H1 (cell line): Measurements from ENCODE around the gene AGTR1. TPM values are rescaled to one million over a fixed set of nuclear protein-coding genes. Genes with fewer than 3 reads are reported as not detected.

Source experiments
- CTCF ChIA-PET: fragments of 300-600 bp; sonication (Branson Sonifier 250); formaldehyde crosslinking; loops from one replicate; lab custom pipeline; 2021; ENCODE audit not compliant: partially characterized antibody; lab: Charles Lee
- POLR2A ChIA-PET: fragments of 300-600 bp; sonication (Branson Sonifier 250); formaldehyde crosslinking; loops from one replicate; lab custom pipeline; 2021; ENCODE audit warnings: inconsistent platforms; ENCODE audit not compliant: partially characterized antibody; lab: Charles Lee
- DNase-seq, 2 experiments: peaks; one replicate each; pipeline versions ENCODE4 v3.0.0 to v3.0.0-alpha.2; 2010 to 2022; ENCODE audit warnings: low spot score in 2 of 2, low read depth in 1 of 2, mixed read lengths in 1 of 2
- FAIRE-seq: peaks from 2 replicates; lab custom pipeline; 2011; peaks lifted over from hg19 to GRCh38; lab: Jason Lieb, UNC
- H2AFZ ChIP-seq: 2 replicates; pipeline ENCODE4 v1.8.1; 2012; ENCODE audit warnings: low read length, inconsistent platforms
- H2AK5ac ChIP-seq: 2 replicates; pipeline ENCODE4 v1.6.1; 2013; ENCODE audit warnings: low read depth, low read length
- H2BK120ac ChIP-seq: replicated peaks from 2 replicates; pipeline ENCODE3; 2013; ENCODE audit warnings: low read depth, low read length, inconsistent platforms
- H2BK12ac ChIP-seq: 2 replicates; pipeline ENCODE4 v1.6.1; 2013; ENCODE audit warnings: low read depth, low read length
- H2BK15ac ChIP-seq: 2 replicates; pipeline ENCODE4 v1.6.1; 2013; ENCODE audit warnings: low read length
- H2BK20ac ChIP-seq: 2 replicates; pipeline ENCODE4 v1.6.1; 2013; ENCODE audit warnings: low read length
- H2BK5ac ChIP-seq: 2 replicates; pipeline ENCODE4 v1.6.1; 2013; ENCODE audit warnings: low read depth, low read length
- H3K14ac ChIP-seq: 2 replicates; pipeline ENCODE4 v1.6.1; 2013; ENCODE audit warnings: inconsistent platforms; ENCODE audit not compliant: insufficient read length
- H3K18ac ChIP-seq: 2 replicates; pipeline ENCODE4 v1.6.1; 2013; ENCODE audit warnings: low read length; ENCODE audit errors: extremely low read depth
- H3K23ac ChIP-seq: 2 replicates; pipeline ENCODE4 v1.6.1; 2013; ENCODE audit warnings: inconsistent platforms; ENCODE audit not compliant: insufficient read length
- H3K23me2 ChIP-seq: 2 replicates; pipeline ENCODE4 v1.6.1; 2013; ENCODE audit warnings: low read depth, low read length
- H3K27ac ChIP-seq: 2 replicates; pipeline ENCODE4 v1.6.1; 2011; ENCODE audit warnings: low read depth, low read length, inconsistent platforms
- H3K27me3 ChIP-seq, 4 experiments: replicated peaks in 1 of 4; 1 replicate in 1 of 4; 2 replicates in 3 of 4; pipeline versions ENCODE4 v1.6.1 to v1.8.1; 2011 to 2013; ENCODE audit warnings: low read length in 3 of 4, mild to moderate bottlenecking in 3 of 4, inconsistent platforms in 2 of 4, mixed read lengths in 2 of 4, moderate library complexity in 1 of 4; ENCODE audit not compliant: control insufficient read depth in 3 of 4, insufficient read depth in 3 of 4; ENCODE audit errors: extremely low read depth in 1 of 4
- H3K36me3 ChIP-seq, 4 experiments: 2 replicates each; pipeline versions ENCODE4 v1.6.1 to v1.8.1; 2011 to 2013; ENCODE audit warnings: mild to moderate bottlenecking in 4 of 4, low read length in 3 of 4, moderate library complexity in 2 of 4, control low read depth in 1 of 4, inconsistent platforms in 1 of 4; ENCODE audit not compliant: insufficient read depth in 4 of 4, control insufficient read depth in 2 of 4
- H3K4ac ChIP-seq: replicated peaks from 2 replicates; pipeline ENCODE3; 2013; ENCODE audit warnings: low read length, low read depth, mixed read lengths, inconsistent platforms; ENCODE audit not compliant: insufficient read length
- H3K4me1 ChIP-seq, 4 experiments: replicated peaks in 1 of 4; 1 replicate in 1 of 4; 2 replicates in 3 of 4; pipeline versions ENCODE4 v1.6.1 to v1.8.1; 2011 to 2013; ENCODE audit warnings: low read length in 3 of 4, inconsistent platforms in 2 of 4, mixed read lengths in 1 of 4; ENCODE audit not compliant: insufficient read depth in 4 of 4, control insufficient read depth in 3 of 4
- H3K4me2 ChIP-seq, 2 experiments: 2 replicates each; pipeline versions ENCODE4 v1.6.1 to v1.8.1; 2011 to 2013; ENCODE audit warnings: low read depth in 2 of 2, low read length in 2 of 2, control low read depth in 1 of 2, inconsistent platforms in 1 of 2, mild to moderate bottlenecking in 1 of 2; ENCODE audit not compliant: insufficient read depth in 1 of 2
- H3K4me3 ChIP-seq, 4 experiments: fragments of 200-600, 300-600 bp in 1 of 4; sonication (generic), shearing (Covaris generic), sonication (Bioruptor Twin) in 1 of 4; 2 replicates each; pipeline versions ENCODE4 v1.5.1 to v1.8.1; 2011 to 2016; ENCODE audit warnings: low read length in 4 of 4, low read depth in 3 of 4, control low read depth in 2 of 4, inconsistent platforms in 2 of 4, mild to moderate bottlenecking in 2 of 4, mixed read lengths in 1 of 4, moderate library complexity in 1 of 4; ENCODE audit not compliant: insufficient read depth in 2 of 4; ENCODE audit errors: extremely low read depth in 1 of 4
- H3K56ac ChIP-seq: replicated peaks from 2 replicates; pipeline ENCODE3; 2013; ENCODE audit warnings: low read depth, mild to moderate bottlenecking, mixed read lengths, low read length, inconsistent platforms; ENCODE audit not compliant: insufficient read length
- H3K79me1 ChIP-seq: 2 replicates; pipeline ENCODE4 v1.6.1; 2013; ENCODE audit warnings: low read depth, low read length, control low read depth
- H3K79me2 ChIP-seq, 2 experiments: 2 replicates each; pipeline versions ENCODE4 v1.6.1 to v1.8.1; 2012 to 2013; ENCODE audit warnings: low read length in 2 of 2, mild to moderate bottlenecking in 2 of 2, inconsistent platforms in 1 of 2; ENCODE audit not compliant: insufficient read depth in 2 of 2, control insufficient read depth in 1 of 2
- H3K9ac ChIP-seq, 4 experiments: replicated peaks in 1 of 4; 1 replicate in 1 of 4; 2 replicates in 3 of 4; pipeline versions ENCODE4 v1.6.1 to v1.8.1; 2011 to 2013; ENCODE audit warnings: low read depth in 3 of 4, low read length in 3 of 4, control low read depth in 2 of 4, mild to moderate bottlenecking in 2 of 4, moderate library complexity in 2 of 4, inconsistent platforms in 1 of 4; ENCODE audit errors: extremely low read depth in 1 of 4
- H3K9me3 ChIP-seq, 2 experiments: 2 replicates each; pipeline versions ENCODE4 v1.6.1 to v1.8.1; 2012 to 2013; ENCODE audit warnings: mild to moderate bottlenecking in 2 of 2, moderate library complexity in 2 of 2, control low read depth in 1 of 2, inconsistent platforms in 1 of 2, low read depth in 1 of 2, low read length in 1 of 2, mixed read lengths in 1 of 2; ENCODE audit not compliant: insufficient read depth in 2 of 2
- H4K20me1 ChIP-seq, 2 experiments: replicated peaks in 1 of 2; 2 replicates each; pipeline versions ENCODE3 to v1.8.1; 2011 to 2013; ENCODE audit warnings: inconsistent platforms in 2 of 2, low read length in 2 of 2, mild to moderate bottlenecking in 1 of 2; ENCODE audit not compliant: insufficient read depth in 2 of 2, control insufficient read depth in 1 of 2
- H4K5ac ChIP-seq: 2 replicates; pipeline ENCODE4 v1.6.1; 2013; ENCODE audit warnings: low read length, low read depth, mixed read lengths, inconsistent platforms; ENCODE audit not compliant: insufficient read length
- H4K8ac ChIP-seq: 2 replicates; pipeline ENCODE4 v1.8.0; 2013; ENCODE audit warnings: mild to moderate bottlenecking, moderate library complexity, low read length, inconsistent platforms; ENCODE audit not compliant: insufficient read depth; ENCODE audit errors: extremely low read depth
- H4K91ac ChIP-seq: replicated peaks from 2 replicates; pipeline ENCODE3; 2013; ENCODE audit warnings: low read length, mixed read lengths, inconsistent platforms; ENCODE audit not compliant: insufficient read length
- BACH1 ChIP-seq: IDR thresholded peaks from 2 replicates; pipeline ENCODE4 v1.6.1; 2012; ENCODE audit warnings: low read length, improper control_type of control experiment
- CBX8 ChIP-seq: fragments of 300-800, 300-1000 bp; sonication (generic); IDR thresholded peaks from 2 replicates; pipeline ENCODE4 v1.7.1; 2016; ENCODE audit warnings: low read depth, low read length, borderline replicate concordance
- EGR1 ChIP-seq: IDR thresholded peaks from 2 replicates; pipeline ENCODE4 v1.6.1; 2011; ENCODE audit warnings: low read depth, low read length, borderline replicate concordance
- TEAD4 ChIP-seq: IDR thresholded peaks from 2 replicates; pipeline ENCODE4 v1.6.1; 2012; ENCODE audit warnings: low read depth, low read length, inconsistent platforms, mixed read lengths
- polyA plus RNA-seq, 7 experiments: library from polyadenylated mRNA; depleted of rRNA in 3 of 7; stranded (reverse) in 5 of 7; unstranded in 2 of 7; fragments of >200 nt in 5 of 7; fragments of 200-250 nt in 2 of 7; gene quantifications; 1 replicate in 5 of 7; 2 replicates in 1 of 7; 4 replicates in 1 of 7; pipeline versions ENCODE4 v1.2.1 to v1.2.3, GENCODE V29; 2011 to 2013; ENCODE audit warnings: missing spikeins in 2 of 7, mixed read lengths in 2 of 7
- total RNA-seq: library from RNA; stranded (reverse); fragmentation: NEBNext Ultra II Directional; extraction: Animal tissue kit (Norgen Biotek cat#: 25700); gene quantifications from 2 replicates; pipeline ENCODE4 v1.2.1, GENCODE V29; 2021

Gene AGTR1
- total and polyA plus RNA-seq, 2 of the 8 experiments (the other 6 are each of a cell fraction or from before 2014, with no cell fraction given), result 0.03 TPM; not detected in 1

DNA sequence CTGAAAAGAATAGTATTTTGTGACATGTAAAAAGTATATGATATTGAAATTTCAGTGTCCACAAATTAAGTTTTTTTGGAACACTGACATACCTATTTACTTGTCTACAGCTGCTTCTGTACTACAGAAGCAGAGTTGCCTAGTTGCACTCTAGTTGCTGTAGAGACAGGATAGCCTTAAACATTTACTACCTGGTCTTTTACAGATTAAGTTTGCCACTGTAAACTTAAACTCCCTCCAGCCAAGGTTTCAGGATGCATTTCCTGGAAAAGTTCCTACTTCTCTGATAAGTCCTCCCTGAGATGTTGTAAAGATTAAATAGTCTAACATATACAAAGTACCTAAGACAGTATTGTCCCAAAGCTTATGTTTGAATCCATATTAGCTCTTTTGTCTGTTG is 17.4 kb upstream of the AGTR1 start:
- H2BK15ac ChIP-seq, result no peak overlapping the region
- no peak overlapping the region for H3K14ac ChIP-seq
- no peak overlapping the region for H4K8ac ChIP-seq
- no peak for FAIRE-seq
- ChIA-PET POLR2A (no interaction called here), CTCF (interaction anchor here (1.2 kb wide), 1 partner anchor 301 kb away, joined by 3 read pairs; no protein-coding TSS in a partner anchor)
- H2BK120ac ChIP-seq, result no peak overlapping the region
- no peak overlapping the region for H3K18ac ChIP-seq
- H3K79me2 ChIP-seq, result no peaks in the 10 kb centered on the region
- no peaks in the 10 kb centered on the region for H3K4me1 ChIP-seq
- no peak overlapping the region for H3K4ac ChIP-seq
- no peaks in the 10 kb centered on the region for H4K20me1 ChIP-seq
- no peaks in the 10 kb centered on the region for H3K36me3 ChIP-seq
- H2BK12ac ChIP-seq, result no peak overlapping the region
- no peak overlapping the region for H2AK5ac ChIP-seq
- H4K5ac ChIP-seq, result no peak overlapping the region
- H2BK20ac ChIP-seq, result no peak overlapping the region
- H3K9me3 ChIP-seq, result no peaks in the 10 kb centered on the region
- no peak overlapping the region for H4K91ac ChIP-seq
- no peak overlapping the region for H3K27ac ChIP-seq
- no peak overlapping the region for H3K56ac ChIP-seq
- no peak overlapping the region for H3K23ac ChIP-seq
- H2BK5ac ChIP-seq, result no peak overlapping the region
- no peak overlapping the region for H3K9ac ChIP-seq
- H3K23me2 ChIP-seq, result no peaks in the 10 kb centered on the region
- no peak for DNase-seq
- no peak overlapping the region for H2AFZ ChIP-seq
- no peaks in the 10 kb centered on the region for H3K79me1 ChIP-seq
- no peak for TF ChIP-seq CBX8
- no peak for TF ChIP-seq BACH1
- TF ChIP-seq TEAD4, result no peak
- no peak for TF ChIP-seq EGR1
- TF ChIP-seq, all 59 proteins: peak for 0
- H3K4me2 ChIP-seq, result no peak overlapping the region
- no peak overlapping the region for H3K4me3 ChIP-seq
- H3K27me3 ChIP-seq, result no peaks in the 10 kb centered on the region
